ENCODE results near the gene TMEM184A. TPM values are rescaled to one million over a fixed set of nuclear protein-coding genes. Genes with fewer than 3 reads are reported as not detected.
A peak's percentile ranks its signal among the peaks of the same experiment; 100 is the strongest.

Gene TMEM184A
- total and polyA plus RNA-seq, 11 donors, result 0.19 to 0.99 (median 0.47) TPM

DNA sequence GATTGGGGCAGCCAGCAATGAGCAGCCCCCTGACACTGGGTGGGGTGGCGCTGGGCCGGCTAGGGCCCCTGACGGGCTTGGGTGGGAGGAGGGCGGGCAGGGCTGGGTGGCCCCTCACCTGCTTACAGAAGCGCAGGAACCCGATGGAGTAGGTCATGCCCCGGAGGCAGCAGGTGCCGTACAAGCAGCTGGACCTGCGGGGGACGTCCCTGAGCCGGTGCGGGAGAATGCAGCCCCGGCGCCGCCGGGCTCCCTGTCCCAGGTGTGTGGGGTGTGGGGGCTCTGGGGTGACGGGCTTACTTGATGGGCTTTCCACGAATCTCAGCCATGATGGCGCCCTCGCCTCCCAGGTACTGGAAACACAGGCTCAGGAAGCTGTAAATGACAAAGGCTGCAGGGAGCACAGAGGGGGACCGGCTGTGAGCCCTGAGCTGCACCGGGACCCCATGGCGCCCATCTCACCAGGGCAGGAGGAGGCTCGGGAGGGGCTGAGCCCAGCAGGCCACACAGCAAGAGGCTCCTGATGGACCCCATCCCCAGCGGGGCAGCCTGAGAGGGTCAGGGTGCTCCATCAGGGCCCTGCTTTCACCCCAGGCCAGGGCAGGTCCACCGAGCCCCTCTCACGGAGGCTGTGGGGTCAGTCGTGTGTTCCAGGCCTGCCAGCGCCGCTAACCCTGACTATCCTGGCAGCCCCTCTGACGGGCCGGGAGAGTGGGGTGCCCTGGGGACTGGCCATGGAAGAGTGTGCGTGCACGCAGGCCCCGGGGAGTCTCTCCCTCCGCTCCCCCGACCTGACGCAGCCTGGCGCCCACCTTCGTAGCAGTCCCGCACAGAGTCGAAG lies 5.8 kb downstream of the TMEM184A start:
- Histone ChIP-seq H3K36me3 (no peaks in the 10 kb centered on the region), H3K4me3 (no peak overlapping the region), H3K4me1 (peaks cover 0 to 16% (median 6%) of the 10 kb centered on the region in 12 donors), H3K9me3 (no peaks in the 10 kb centered on the region), H3K27ac (no peak overlapping the region), H3K27me3 (no peaks in the 10 kb centered on the region)
- TF ChIP-seq, protein P1, sequence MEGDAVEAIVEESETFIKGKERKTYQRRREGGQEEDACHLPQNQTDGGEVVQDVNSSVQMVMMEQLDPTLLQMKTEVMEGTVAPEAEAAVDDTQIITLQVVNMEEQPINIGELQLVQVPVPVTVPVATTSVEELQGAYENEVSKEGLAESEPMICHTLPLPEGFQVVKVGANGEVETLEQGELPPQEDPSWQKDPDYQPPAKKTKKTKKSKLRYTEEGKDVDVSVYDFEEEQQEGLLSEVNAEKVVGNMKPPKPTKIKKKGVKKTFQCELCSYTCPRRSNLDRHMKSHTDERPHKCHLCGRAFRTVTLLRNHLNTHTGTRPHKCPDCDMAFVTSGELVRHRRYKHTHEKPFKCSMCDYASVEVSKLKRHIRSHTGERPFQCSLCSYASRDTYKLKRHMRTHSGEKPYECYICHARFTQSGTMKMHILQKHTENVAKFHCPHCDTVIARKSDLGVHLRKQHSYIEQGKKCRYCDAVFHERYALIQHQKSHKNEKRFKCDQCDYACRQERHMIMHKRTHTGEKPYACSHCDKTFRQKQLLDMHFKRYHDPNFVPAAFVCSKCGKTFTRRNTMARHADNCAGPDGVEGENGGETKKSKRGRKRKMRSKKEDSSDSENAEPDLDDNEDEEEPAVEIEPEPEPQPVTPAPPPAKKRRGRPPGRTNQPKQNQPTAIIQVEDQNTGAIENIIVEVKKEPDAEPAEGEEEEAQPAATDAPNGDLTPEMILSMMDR (IDR thresholded peaks at IDR 0.05), result no peak
- no peak for TF ChIP-seq POLR2A (IDR thresholded peaks at IDR 0.05)
- ATAC-seq (no peak), DNase-seq (peak in 2 of 5 donors; percentile 20 to 59)
- 88 to 93% (median 89%) methylated on average over 23 to 42 of the region's 42 CpGs for WGBS, 4 donors
- intact Hi-C loops (cut with DNase I), result loop anchor here in 2 of 10 donors (10.0 kb wide), 1 partner anchor 45 kb away; the partner anchor contains the start of gene INTS1 (in 2 of the 2)

DNA sequence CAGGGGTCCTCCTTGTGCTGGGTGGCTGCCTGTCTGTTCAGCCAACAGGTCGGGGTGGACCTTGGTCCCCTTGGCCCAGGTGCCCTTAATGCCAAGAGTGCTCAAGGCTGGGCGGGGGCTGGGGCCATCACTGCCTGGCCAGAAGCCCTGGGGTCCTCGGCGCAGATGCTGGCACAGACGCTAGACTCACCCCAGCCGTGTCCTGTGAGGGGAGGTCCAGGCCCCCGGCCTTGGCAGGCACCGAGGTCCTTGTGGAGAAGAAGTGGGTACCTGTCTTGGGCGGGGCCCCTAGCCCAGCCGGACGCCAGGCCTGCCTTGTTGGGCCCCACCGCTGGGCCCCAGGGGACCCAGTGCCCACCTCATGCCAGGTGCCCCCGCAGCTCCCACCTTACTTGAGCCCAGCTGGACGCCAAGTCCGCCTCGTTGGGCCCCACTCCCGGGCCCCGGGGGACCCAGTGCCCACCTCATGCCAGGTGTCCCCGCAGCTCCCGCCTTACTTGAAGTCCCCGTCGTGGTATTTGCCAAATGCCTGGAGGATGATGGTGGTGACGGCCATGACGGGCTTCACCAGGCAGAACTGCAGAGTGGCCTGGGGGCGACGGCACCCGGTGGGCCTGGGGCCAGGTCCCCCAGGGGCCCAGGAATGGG lies 6.5 kb downstream of the TMEM184A start:
- WGBS, 4 donors, result 88 to 91% (median 89%) methylated on average over 16 to 27 of the region's 27 CpGs
- intact Hi-C loops (cut with DNase I), result loop anchor here in 2 of 10 donors (10.0 kb wide), 1 partner anchor 45 kb away; the partner anchor contains the start of gene INTS1 (in 2 of the 2)
- H3K4me3 ChIP-seq, result no peak overlapping the region

DNA sequence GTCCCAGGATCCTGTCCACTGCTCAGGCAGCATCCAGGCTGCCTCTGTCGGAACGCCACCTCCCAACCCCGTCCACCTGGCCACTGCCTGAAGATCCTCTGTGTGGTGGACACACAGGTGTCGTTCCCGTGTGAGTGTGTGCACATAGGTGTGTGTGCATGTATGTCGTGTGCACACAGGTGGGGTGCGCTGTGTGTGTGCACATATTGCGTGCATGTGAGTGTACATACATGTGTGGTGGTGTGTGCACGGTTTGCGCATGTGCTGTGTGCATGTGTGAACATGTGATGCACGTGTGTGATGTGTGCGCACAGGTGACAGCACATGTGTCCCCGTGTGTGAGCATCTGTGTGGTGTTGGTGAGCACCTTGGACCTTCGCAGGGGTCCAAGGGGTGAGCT lies 7.1 kb downstream of the TMEM184A start:
- Histone ChIP-seq H3K27ac (no peak overlapping the region), H3K36me3 (peaks cover 0 to 9% (median 2%) of the 10 kb centered on the region in 9 donors), H3K4me3 (no peak overlapping the region), H3K9me3 (no peaks in the 10 kb centered on the region), H3K4me1 (peaks cover 0 to 13% (median 5%) of the 10 kb centered on the region in 12 donors), H3K27me3 (no peaks in the 10 kb centered on the region)
- 84 to 89% (median 87%) methylated on average over 11 to 14 of the region's 14 CpGs for WGBS, 4 donors
- TF ChIP-seq, protein P1 (IDR thresholded peaks at IDR 0.05), result no peak
- TF ChIP-seq POLR2A (IDR thresholded peaks at IDR 0.05), result no peak
- intact Hi-C loops (cut with DNase I), result no loop called here
- DNase-seq (peak in 1 of 5 donors; percentile 19), ATAC-seq (no peak)

More for the DNA sequence above, 6.5 kb downstream of the TMEM184A start:
- TF ChIP-seq POLR2A (IDR thresholded peaks at IDR 0.05), result no peak
- TF ChIP-seq, protein P1 (IDR thresholded peaks at IDR 0.05), result no peak
- peaks cover 0 to 13% (median 5%) of the 10 kb centered on the region in 12 donors for H3K4me1 ChIP-seq
- DNase-seq (peak in 2 of 5 donors; percentile 20 to 56), ATAC-seq (no peak)
- no peaks in the 10 kb centered on the region for H3K27me3 ChIP-seq
- peaks cover 0 to 5% (median 0%) of the 10 kb centered on the region in 9 donors for H3K36me3 ChIP-seq
- no peak overlapping the region for H3K27ac ChIP-seq
- H3K9me3 ChIP-seq, result no peaks in the 10 kb centered on the region

DNA sequence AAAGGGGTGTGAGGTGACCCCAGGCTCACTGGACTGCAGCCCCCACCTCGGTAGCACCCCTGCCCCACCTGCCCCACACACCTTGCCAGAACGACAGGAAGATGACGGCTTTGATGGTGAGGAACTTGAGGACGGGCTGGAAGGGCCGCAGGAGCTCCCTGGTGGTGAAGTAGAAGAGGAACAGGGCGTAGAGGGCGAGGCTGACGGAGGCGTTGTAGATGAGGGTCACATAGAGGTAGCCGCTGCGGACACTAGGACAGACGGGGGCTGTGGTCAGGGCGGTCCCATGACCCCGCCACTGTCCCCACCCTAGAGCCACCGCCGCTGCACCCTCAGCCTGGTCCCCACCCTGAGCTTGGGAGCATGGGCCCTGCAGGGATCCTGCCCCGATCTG lies 7.6 kb downstream of the TMEM184A start:
- Histone ChIP-seq H3K9me3 (no peaks in the 10 kb centered on the region), H3K4me1 (peaks cover 0 to 15% (median 5%) of the 10 kb centered on the region in 12 donors), H3K36me3 (peaks cover 0 to 10% (median 4%) of the 10 kb centered on the region in 9 donors), H3K4me3 (no peak overlapping the region), H3K27ac (no peak overlapping the region), H3K27me3 (no peaks in the 10 kb centered on the region)
- TF ChIP-seq, protein P1 (IDR thresholded peaks at IDR 0.05), result no peak
- TF ChIP-seq POLR2A (IDR thresholded peaks at IDR 0.05), result no peak
- DNase-seq (peak in 1 of 5 donors; percentile 51), ATAC-seq (no peak)
- intact Hi-C loops (cut with DNase I), result no loop called here
- WGBS, 4 donors, result 73 to 83% (median 76%) methylated on average over 17 of the region's 17 CpGs

Measured in heart left ventricle (tissue), 16 donors.